ENCODE results near the gene CD300LD.

The CD300LD gene

DNA sequence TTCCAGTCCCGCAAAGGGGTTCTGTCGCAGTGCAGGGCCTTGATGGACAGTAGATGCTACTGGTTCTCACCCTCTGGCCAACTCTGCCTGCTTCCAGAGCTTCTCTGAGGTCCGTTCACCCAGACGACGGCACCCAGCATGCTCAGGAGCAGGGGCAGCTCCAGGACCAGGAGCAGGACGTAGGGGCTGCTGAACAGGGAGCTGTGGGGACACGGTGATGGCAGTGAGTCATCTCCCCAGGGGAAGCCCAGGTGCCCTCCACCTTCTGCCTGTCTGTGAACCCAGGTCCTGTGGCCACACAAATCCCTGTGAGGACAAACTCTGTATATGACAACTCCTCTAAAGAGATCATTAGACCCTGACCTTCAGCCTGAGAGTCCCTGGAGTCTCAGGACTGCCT lies 42.7 kb downstream of the CD300LD start:
- H3K4me2 ChIP-seq (ENCODE audit: low read length) = no peak overlapping the region
- no peaks in the 10 kb centered on the region for H3K9me3 ChIP-seq (ENCODE audit: low read length)
- no peak overlapping the region for H3K27ac ChIP-seq (ENCODE audit: low read depth, low read length, poor library complexity, severe bottlenecking)
- H3F3A ChIP-seq (ENCODE audit: insufficient read depth, low read length) = no peaks in the 10 kb centered on the region
- no peaks in the 10 kb centered on the region for H4K20me1 ChIP-seq (ENCODE audit: insufficient read depth, low read length)
- H3K4me3 ChIP-seq (ENCODE audit: low read depth, low read length, poor library complexity, severe bottlenecking) = no peak overlapping the region
- H2AFZ ChIP-seq (ENCODE audit: low read length) = no peak overlapping the region
- no peaks in the 10 kb centered on the region for H3K79me2 ChIP-seq (ENCODE audit: insufficient read depth, low read length)
- H3K9ac ChIP-seq (ENCODE audit: low read length) = no peak overlapping the region
- no peaks in the 10 kb centered on the region for H3K36me3 ChIP-seq (ENCODE audit: insufficient read depth, low read length)
- H3K9me2 ChIP-seq (ENCODE audit: low read depth, low read length) = no peaks in the 10 kb centered on the region
- H3K4me1 ChIP-seq (ENCODE audit: insufficient read depth, low read length, severe bottlenecking) = no peaks in the 10 kb centered on the region
- no peak for TF ChIP-seq EZH2 (IDR thresholded peaks at IDR 0.05; ENCODE audit: borderline replicate concordance, low read length)
- TF ChIP-seq, protein P1, sequence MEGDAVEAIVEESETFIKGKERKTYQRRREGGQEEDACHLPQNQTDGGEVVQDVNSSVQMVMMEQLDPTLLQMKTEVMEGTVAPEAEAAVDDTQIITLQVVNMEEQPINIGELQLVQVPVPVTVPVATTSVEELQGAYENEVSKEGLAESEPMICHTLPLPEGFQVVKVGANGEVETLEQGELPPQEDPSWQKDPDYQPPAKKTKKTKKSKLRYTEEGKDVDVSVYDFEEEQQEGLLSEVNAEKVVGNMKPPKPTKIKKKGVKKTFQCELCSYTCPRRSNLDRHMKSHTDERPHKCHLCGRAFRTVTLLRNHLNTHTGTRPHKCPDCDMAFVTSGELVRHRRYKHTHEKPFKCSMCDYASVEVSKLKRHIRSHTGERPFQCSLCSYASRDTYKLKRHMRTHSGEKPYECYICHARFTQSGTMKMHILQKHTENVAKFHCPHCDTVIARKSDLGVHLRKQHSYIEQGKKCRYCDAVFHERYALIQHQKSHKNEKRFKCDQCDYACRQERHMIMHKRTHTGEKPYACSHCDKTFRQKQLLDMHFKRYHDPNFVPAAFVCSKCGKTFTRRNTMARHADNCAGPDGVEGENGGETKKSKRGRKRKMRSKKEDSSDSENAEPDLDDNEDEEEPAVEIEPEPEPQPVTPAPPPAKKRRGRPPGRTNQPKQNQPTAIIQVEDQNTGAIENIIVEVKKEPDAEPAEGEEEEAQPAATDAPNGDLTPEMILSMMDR (IDR thresholded peaks at IDR 0.05; ENCODE audit: low read length) = no peak
- H3K27me3 ChIP-seq (ENCODE audit: insufficient read depth, low read length) = 0 out of 2 replicates have a peak, but pooled peaks cover 7% of the 10 kb centered on the region

DNA sequence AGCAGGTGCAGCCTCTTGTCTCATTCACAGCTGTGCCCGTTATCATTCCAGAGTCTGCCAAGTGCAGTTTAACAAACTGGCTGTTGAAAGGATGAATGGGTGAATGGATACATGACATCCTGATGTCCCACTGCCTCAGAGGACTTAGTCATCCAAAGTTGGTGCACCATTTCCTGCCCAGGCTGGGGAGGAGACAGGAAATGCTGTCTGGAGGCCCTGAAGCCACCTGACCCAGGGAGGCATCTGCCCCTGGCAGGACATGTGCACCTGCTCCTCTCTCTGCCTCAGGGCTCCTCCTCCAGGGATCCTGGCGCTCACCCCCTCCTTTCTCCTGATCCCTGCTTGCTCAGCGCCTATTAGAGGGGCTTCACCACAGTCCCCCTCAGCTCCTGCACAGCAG lies 44.3 kb downstream of the CD300LD start:
- Histone ChIP-seq H3K4me2 (ENCODE audit: low read length) (no peak overlapping the region), H3K27ac (ENCODE audit: low read depth, low read length, poor library complexity, severe bottlenecking) (no peak overlapping the region), H3K36me3 (ENCODE audit: insufficient read depth, low read length) (no peaks in the 10 kb centered on the region), H3K4me3 (ENCODE audit: low read depth, low read length, poor library complexity, severe bottlenecking) (no peak overlapping the region), H3K27me3 (ENCODE audit: insufficient read depth, low read length) (0 out of 2 replicates have a peak, but pooled peaks cover 7% of the 10 kb centered on the region), H3F3A (ENCODE audit: insufficient read depth, low read length) (no peaks in the 10 kb centered on the region), H3K9me3 (ENCODE audit: low read length) (no peaks in the 10 kb centered on the region), H4K20me1 (ENCODE audit: insufficient read depth, low read length) (no peaks in the 10 kb centered on the region), H3K9ac (ENCODE audit: low read length) (no peak overlapping the region), H2AFZ (ENCODE audit: low read length) (no peak overlapping the region), H3K79me2 (ENCODE audit: insufficient read depth, low read length) (no peaks in the 10 kb centered on the region), H3K4me1 (ENCODE audit: insufficient read depth, low read length, severe bottlenecking) (no peaks in the 10 kb centered on the region), H3K9me2 (ENCODE audit: low read depth, low read length) (no peaks in the 10 kb centered on the region)
- TF ChIP-seq EZH2 (IDR thresholded peaks at IDR 0.05; ENCODE audit: borderline replicate concordance, low read length) = no peak
- TF ChIP-seq, protein P1 (IDR thresholded peaks at IDR 0.05; ENCODE audit: low read length) = no peak

DNA sequence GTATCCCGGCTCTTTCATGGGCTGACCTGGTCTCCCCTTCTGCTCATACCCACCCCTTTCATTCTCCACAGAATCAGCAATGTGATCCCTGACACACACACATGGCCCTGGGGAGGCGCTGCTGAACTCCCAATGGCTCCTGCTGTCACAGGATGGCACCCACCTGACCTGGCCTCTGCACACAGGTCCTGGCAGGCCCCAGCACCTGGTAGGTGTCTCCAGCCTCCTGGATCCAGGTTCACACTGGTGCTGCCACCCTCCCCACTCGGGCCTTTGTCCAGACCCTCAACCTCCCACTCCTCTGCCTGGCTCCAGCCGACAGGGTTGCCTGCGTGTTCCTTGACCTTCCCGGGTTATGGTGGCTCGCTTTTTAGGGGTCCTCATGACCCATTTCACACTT lies 44.8 kb downstream of the CD300LD start:
- Histone ChIP-seq H3K9me3 (ENCODE audit: low read length) (no peaks in the 10 kb centered on the region), H3K4me2 (ENCODE audit: low read length) (no peak overlapping the region), H3K4me1 (ENCODE audit: insufficient read depth, low read length, severe bottlenecking) (no peaks in the 10 kb centered on the region), H3K4me3 (ENCODE audit: low read depth, low read length, poor library complexity, severe bottlenecking) (no peak overlapping the region), H3K9ac (ENCODE audit: low read length) (no peak overlapping the region), H3F3A (ENCODE audit: insufficient read depth, low read length) (no peaks in the 10 kb centered on the region), H3K27me3 (ENCODE audit: insufficient read depth, low read length) (0 out of 2 replicates have a peak, but pooled peaks cover 7% of the 10 kb centered on the region), H3K79me2 (ENCODE audit: insufficient read depth, low read length) (no peaks in the 10 kb centered on the region), H4K20me1 (ENCODE audit: insufficient read depth, low read length) (no peaks in the 10 kb centered on the region), H3K36me3 (ENCODE audit: insufficient read depth, low read length) (no peaks in the 10 kb centered on the region), H2AFZ (ENCODE audit: low read length) (no peak overlapping the region), H3K27ac (ENCODE audit: low read depth, low read length, poor library complexity, severe bottlenecking) (no peak overlapping the region), H3K9me2 (ENCODE audit: low read depth, low read length) (no peaks in the 10 kb centered on the region)
- no peak for TF ChIP-seq EZH2 (IDR thresholded peaks at IDR 0.05; ENCODE audit: borderline replicate concordance, low read length)
- TF ChIP-seq, protein P1 (IDR thresholded peaks at IDR 0.05; ENCODE audit: low read length) = no peak
